NCI-H2196 (cell line): Measurements from ENCODE around the gene PLLP.
A peak's percentile ranks its signal among the peaks of the same experiment; 100 is the strongest.
"Not testable (repeated sequence)": the region's sequence is repeated elsewhere in the genome, so short reads cannot be mapped to it uniquely, and the experiment has no call there.

Experiments
- DNase-seq: peaks from one replicate; lab custom pipeline; 2025; ENCODE audit not compliant: unreplicated experiment; lab: John Stamatoyannopoulos, UW

The PLLP gene

DNA sequence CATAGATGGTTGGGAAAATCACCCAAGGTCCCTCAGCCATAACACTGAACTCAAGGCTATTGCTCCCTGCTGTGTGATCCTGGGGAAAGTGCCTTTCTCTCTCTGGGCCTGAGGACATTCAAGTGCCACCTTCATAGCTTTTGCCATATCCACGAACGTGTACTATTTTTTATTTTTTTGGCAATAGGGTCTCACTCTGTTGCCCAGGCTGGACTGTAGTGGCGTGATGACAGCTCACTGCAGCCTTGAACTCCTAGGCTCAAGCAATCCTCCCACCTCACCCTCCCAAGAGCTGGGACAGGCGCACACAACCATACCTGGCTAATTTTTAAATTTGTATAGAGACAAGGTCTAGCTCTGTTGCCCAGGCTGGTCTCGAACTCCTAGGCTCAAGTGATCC is 10.6 kb downstream of the PLLP start:
- DNase-seq, result no peak

DNA sequence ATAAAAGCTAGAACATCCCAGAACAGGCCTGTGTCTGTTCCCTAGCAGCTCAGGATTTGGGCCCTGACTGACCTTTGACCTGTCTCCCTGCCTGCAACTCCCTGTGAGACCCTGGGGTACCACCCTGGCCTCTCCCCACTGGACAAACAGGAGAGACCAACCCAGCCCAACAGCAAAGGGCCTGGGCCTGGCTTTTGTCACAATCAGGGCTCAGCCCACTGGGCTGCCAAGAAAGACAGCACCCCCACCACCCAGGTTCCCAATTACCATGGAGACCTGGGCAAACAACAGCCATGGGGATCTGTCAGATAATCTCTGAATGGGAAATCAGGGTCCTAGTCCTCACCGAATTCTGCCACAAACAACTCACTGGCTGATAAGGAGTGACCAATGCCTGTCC is 11.1 kb downstream of the PLLP start:
- no peak for DNase-seq

DNA sequence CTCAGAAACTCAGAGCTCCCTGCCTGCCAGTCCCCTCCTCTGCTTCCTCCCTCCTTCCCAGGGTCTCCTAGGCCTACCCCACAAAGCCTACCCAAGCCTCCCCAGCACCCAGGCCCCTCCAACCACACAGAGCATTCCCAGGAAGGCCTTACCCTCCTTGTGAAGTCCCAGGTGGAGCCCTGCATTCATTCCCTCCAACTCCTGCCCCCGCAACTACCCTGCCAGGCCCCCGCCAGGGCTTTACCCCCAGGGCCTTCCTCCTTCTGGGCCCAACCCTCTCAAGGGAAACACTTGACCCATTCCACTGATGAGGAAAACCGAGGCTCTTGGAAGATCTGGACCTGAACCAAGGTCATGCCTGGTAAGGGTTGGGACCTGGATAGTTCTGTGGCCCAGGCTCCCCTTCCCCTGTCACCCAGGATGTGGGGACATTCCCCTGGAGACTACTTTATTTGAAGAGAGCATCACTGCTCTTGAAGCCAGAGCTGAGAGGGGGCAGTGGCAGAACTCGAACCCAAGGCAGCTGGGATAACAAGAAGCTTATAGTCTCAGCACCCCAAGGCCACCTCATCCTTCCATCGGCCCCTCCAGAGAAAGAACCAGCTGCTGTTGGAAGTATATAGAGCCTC is 12.5 kb downstream of the PLLP start:
- DNase-seq, result no peak

DNA sequence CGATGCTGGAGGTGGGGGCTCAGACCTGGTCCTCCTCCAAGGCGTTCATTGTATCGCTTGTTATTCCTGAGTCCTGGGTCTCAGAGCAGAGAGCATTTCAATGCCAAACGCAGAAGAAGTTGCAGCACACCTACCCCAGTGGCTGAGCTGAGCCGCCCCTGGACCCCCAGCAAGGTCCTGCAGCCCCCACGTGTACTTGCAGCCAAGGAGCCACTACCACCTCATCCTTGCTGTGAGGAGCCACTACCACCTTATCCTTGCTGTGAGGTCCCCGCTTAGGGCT is 13.5 kb downstream of the PLLP start:
- DNase-seq, result no peak

DNA sequence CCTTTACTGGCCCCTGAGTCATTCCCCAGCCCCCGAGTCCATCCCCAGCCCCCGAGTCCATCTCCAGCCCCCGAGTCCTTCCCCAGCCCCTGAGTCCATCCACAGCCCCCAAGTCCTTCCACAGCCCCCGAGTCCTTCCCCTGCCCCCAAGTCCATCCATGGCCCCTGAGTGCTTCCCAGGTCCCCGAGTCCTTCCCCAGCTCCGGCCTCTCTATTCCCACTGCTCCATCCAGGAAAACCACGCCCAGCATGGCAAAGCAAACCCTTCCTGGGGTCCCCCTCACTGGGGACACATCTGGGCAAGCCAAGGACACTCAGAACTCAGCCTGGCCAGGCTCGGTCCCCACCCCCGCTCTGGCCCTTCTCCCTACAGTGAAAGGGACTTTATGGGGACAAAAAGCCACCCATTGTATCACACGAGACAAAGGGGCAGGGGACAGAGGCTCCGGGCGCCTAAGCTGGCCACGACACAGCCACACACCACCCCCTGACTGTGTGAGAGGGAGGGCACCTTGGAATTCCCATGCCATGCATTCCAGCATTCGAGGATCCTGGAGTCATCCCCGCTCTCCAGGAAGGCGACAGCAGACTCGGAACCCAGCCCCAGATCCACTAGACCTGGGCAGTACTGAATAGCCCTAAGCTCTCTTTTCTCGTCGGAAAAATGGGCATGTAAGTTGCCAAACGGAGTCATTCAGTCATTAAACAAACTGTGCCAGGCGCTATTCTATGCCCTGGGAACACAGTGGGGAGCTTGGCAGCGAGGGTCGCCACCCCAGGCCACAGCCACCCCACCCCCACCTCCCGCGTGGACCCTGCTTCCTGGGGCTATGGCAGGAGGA is 14.0 kb downstream of the PLLP start:
- no peak for DNase-seq

DNA sequence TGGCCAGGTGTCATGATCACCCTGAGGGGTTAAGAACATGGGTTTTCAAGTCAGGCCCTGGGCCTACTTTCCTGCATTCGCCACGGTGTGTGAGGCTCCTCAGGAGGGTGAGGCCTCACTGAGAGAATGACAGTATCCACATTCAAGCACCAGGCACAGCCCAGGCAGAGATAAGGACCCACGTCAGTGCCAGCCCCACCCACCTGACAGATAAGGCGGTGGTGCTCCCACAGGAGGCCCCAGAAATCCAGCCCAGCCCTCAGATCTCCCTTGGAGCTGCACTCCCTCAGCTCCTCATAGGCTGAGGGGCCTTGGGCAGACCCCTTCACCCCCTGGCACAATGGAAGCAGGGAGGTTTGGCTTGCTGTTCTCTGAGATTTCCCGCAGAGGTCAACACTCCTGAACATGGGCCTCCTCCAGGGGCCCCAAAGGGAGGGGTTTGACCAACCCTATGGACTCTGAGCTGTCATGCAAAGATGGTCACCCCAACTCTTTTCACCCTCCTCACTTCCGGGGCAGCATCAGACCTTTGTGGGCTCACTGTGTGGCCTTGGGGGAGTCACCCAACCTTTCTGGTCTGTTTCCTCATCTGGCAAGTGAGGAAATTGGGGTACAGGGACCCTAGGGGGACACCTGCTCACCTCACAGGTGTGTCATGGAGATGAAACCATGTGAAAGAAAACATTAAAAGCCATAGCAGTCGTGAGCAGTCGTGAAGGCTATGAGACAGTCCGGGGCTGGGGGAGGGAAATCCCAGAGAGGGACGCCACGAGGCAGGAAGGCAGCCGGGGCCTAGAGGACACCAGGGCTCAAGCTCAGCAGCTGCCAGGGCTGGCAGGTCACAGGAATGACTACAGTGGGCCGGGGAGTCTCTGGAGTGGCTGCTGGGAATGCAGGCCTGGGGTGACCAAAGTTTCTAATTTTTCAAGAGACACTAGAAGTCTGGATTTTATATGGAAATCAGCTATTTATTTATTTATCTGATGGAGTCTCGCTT is 15.4 kb downstream of the PLLP start:
- DNase-seq, result no peak

DNA sequence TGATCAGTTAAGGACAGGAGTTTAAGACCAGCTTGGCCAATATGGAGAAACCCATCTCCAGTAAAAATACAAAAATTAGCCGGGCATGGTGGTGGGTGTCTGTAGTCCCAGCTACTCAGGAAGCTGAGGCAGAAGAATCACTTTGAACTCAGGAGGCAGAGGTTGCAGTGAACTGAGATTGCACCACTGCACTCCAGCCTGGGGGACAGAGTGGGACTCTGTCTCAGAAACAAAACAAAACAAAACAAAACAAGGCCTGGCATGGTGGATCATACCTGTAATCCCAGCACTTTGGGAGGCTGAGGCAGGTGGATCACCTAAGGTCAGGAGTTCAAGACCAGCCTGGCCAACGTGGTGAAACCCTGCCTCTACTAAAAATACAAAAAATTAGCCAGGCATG is 17.1 kb downstream of the PLLP start:
- DNase-seq, result not testable (repeated sequence)

DNA sequence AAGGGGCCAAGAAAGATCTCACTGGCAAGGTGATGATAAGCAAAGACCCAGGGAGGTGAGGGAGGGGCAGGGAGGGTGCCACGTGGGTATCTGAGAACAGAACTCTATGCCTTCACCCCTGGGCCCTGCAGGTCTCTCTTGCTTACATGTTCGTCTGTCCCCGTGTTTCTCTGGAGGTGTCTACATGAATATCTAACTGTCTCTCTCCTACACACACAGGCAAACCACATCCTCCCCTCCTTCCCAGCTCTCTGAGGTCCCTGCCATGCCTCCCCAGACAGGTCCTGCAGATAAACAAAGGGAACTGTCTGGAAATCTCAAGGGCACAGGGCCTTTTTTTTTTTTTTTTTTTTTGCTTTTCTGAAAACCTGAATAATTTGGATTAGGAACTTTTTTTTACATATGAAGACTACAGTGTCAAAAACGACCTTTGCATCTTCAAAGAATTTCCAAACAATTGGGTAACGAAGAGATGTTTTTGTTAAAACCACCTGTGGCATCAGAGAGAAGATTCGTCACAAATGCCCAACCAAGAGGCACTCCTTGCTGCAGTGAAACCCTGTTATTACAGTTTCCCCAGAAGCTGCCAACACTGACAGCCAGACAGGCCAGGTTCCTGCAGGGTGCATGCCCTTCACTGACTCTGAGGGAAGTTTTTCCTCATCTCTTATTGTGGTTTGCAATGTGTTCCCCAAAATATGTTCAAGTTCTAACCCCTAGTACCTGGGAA is 17.8 kb downstream of the PLLP start:
- no peak for DNase-seq

DNA sequence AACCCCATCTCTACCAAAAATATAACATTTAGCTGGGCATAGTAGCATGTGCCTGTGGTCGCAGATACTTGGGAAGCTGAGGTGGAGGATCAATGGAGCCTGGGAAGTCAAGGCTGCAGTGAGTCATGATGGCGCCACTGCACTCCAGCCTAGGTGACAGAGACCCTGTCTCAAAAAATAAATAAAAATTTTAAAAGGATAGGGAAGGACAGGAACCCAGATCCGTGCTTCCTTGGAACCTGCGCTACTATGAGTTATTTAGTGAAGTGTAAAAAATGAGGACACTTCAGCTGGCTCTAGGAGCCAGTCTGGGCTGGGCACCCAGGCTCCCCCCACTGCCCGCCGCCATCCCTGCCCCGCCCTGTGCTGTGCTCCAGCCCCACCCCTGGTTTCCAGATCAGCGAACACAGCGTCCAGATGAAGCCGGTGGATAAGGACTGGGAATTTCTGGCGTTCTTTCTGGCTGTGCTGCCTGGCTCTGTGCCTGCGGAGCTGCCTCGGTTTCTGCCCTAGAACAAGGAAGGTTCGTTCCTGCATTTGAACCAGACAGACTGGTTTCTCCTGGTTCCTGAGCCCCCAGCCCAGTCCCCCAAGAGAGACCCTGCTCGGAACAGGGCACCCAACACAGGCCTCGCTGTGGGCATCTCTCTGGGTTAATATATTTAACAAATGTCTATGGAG is 18.5 kb downstream of the PLLP start:
- DNase-seq, result no peak

DNA sequence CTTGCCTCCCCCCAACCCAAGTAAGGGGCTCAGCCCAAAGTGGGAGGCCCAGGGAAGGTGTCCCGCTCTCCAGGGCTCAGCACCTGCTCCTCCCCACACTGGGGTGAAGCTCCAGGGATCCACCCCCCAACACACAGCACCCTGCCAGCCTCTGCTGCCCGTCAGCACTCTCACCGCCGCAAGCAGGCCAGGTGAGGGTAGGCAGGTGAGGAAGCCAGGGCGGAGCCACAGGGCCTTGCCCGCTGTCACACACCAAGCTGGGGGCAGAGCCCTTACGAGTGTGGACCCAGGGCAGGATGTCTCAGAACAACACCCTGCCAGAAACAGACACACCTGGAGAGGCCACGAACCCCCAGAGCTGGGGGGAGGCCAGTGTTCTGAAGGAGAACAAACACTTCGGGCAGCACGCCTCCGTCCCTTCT is 19.5 kb downstream of the PLLP start:
- peak; percentile 6 for DNase-seq

DNA sequence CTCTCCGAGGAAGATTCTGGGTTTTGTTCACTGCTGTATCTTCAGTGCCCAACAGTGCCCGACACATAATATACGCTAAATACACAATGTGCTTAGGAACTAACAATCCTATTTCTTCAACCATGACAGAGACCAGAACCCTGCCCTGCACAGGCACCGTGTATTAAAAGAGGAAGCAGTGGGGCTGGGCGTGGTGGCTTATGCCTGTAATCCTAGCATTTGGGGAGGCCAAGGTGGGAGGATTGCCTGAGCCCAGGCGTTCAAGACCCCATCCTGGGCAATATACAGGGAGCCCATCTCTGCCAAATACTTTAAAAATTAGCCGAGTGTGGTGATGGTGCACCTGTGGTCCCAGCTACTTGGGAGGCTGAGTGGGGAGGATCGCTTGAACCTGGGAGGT is 20.1 kb downstream of the PLLP start:
- no peak for DNase-seq

DNA sequence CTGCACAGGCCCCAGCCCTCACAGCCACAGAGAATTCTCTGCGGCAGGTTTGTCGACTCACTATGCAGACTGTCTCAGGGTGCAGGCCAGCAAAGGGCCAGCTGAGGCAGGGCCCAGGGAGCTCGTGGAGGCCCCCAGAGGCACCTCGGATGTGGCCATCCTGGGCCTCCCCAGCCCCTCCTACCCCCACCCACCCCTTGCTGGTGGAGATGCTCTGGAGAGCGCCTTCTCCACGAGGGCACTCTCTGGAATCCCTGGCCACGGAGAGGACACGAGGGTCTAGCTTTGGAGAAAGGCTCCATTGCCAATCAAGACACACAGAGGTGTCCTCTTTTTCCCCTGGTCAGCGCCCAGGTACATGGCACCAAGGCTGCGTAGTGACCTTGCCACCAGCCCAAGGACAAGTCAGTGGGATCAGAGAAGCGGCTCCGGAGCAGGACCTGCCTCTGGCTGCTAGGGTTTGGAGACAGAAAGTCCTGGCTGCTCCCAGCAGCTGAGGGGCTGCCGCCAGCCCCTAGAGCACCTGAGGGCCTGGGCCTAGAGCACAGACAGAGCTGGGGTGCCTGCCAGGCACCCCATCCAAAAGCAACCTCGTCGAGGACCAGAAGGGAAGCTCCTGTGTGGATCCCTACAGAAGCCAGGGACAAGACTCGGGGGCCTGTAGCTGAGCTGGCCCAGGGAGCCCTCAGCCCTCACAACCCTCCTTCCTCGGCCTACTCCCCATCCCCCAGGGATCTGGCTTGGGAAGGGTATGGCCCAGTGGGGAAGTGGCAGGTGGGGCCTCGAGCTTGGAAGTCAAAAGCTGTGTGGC is 20.7 kb downstream of the PLLP start:
- no peak for DNase-seq

DNA sequence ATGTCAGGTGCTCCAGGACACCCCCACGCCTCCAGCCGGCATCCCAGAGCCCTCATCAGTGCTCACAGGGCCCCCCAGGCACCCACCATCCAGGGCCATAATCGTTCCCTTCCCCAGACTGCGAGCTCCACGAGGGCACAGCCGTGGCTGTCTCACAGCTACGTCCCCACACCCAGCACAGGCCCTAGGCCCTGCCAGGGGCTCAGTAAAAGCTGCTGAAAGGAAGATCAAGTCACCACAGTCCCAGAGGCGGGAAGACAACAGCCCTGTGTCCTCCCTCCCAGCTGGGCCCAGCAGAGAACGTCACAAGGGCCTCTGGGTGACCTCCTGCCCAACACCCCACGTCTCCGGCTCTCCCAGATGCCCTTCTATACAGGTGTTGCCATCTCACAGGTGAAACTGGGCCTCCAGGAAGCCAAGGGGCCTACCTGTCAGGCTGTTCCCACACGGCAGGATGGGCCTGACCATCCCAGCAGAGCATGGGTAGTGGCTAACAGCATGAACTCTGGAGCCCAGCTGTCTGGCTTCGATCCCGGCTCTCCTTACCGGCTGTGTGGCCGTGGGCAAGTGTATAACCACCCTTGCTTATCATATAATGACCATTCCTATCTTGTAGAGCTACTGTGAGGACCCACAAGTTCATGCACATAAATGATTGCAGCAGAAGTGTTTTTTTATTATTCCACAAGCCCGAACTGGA is 21.5 kb downstream of the PLLP start:
- DNase-seq, result no peak

DNA sequence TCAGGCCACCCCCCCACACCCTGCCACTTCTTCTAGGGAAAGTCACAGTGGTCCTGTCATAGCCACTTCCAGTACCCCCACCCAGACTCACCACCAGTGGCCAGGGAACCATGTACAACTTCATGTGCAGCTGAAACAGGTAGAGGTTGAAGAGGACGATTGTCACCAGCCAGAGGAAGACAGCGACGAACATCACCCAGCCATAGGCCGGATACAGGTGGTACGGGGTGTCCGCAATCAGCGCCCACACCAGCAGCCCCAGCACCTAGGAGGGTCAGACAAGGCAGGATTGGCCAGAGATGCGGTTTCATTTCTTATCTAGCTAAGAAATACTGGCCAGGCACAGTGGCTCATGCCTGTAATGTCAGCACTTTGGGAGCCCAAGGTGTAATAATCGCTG is 22.7 kb downstream of the PLLP start:
- no peak for DNase-seq

DNA sequence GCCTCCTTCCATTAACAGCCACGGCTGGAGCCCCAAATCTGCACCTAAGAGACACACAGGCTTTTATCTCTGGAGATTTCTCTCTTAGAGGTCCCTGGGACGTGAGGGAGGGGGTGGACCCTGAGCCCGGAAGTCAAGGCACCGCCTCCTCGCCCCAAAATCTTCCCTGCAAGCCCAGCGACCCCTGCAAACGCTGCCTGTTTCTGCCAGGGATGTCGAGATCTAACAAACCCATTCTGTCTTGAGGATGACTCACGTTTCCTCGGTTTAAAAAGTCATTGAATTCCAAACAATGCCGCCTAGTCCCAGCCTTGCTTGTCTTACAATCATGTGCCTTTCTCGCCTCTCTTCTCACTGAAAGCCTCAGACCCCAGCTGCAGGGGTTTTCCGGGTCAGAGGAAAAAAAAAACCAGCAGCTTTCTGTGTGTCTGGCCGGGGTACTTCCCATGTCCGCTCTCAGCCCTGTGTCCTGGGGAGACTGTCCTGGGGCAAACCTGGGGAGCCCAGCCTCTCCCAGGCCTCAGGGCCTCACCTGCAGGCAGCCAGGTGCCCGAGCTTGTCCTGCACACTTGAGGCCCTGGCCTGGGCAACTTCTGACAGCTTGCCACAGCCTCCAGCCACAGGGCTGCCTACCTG is 24.1 kb downstream of the PLLP start:
- DNase-seq, result no peak

DNA sequence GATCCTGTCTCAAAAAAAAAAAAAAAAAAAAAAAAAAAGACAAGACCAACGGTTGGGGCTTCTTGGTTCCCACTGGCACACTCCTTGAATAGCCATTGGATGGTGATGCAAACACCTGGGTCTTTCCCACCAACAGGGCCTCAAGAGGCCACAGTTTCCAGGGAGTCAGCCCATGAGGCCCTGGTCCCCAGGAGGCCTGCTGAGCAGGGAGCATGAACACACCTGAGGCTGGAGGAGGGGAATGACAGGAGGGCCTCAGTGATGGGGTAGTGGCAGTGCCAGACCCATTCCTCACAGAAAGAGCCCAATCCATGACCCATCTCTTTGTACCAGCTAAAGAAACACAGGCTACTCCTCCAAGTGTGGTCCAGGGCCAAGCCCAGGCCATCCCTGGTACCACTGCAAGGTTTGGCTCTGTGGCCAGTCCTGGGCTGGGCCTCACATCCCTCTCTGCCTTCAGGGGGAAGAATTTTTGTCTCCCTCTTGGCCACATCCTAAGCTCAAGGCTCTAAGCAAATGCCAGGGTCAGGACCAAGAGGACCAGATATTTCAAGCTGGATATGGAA is 25.5 kb downstream of the PLLP start:
- no peak for DNase-seq

DNA sequence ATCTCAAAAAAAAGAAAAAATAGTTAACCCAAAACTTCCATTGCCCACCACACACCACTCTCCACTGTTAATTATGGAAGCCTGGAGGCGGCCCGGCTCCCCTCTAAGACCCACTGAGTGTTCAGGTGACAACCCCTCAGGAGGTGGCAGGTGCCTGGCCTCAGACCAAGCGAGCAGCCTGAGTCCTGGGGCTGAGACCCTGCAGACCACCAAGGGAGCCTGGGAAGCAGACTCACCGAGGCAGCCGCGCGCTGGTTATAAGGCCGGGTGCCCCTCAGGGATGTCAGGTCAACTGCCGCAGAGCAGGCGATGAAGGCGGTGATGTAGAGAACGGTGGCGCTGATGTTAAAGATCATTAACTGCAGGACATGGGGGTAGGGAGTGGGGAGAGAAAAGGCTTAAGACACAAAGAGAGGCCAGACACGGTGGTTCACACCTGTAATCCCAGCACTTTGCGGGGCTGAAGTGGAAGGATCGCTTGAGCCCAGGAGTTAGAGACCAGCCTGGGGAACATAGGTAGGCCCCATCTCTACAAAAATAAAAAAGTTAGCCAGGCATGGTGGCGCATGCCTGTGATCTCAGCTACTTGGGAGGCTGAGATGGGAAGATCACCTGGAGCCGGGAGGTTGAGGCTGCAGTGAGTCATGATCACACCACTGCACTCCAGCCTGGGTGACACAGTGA is 26.1 kb downstream of the PLLP start:
- no peak for DNase-seq
